GM18519 (cell line): ENCODE measurements around the gene DAPK1.

ENCODE experiments used
- ATAC-seq: cut with Tn5 transposase; IDR thresholded peaks from one replicate; pipeline ENCODE4 v1.9.1; 2021; ENCODE audit warnings: mild to moderate bottlenecking, moderate library complexity; ENCODE audit not compliant: unreplicated experiment, low FRiP score

Gene DAPK1

GRCh38 chr9:87751423-87751822 lies 253.8 kb downstream of the DAPK1 start:
- ATAC-seq = no peak

- ATAC-seq = no peak
These were observed 254.2 kb downstream of the DAPK1 start for GRCh38 chr9:87751868-87752267.

- ATAC-seq = no peak
These were observed 255.6 kb downstream of the DAPK1 start for GRCh38 chr9:87753313-87753712.
